Gastroesophageal sphincter (tissue), 3 donors: ENCODE data around the gene GNG2.

ENCODE experiments used
- CTCF ChIP-seq, 4 experiments: fragments of 200-600 bp in 2 of 4; fragments of 450-650 bp in 2 of 4; sonication (generic) in 1 of 4; IDR thresholded peaks; one replicate each; pipeline ENCODE4 v1.5.1; 2017 to 2019; ENCODE audit warnings: antibody characterized with exemption in 4 of 4, mild to moderate bottlenecking in 2 of 4, moderate library complexity in 2 of 4
- POLR2A ChIP-seq, 2 donors: fragments of 450-650 bp; IDR thresholded peaks; one replicate each; pipeline ENCODE4 v1.6.1; 2017; ENCODE audit warnings: antibody characterized with exemption in 2 of 2, mild to moderate bottlenecking in 2 of 2, moderate library complexity in 1 of 2

GRCh38 chr14:51877810-51878209 is 17.4 kb downstream of the GNG2 start:
- TF ChIP-seq CTCF (IDR thresholded peaks at IDR 0.05) (no peak), POLR2A (IDR thresholded peaks at IDR 0.05) (no peak)
